OCI-LY3 (cell line): ENCODE results near the gene XAB2.

Experiments
- H2AFZ ChIP-seq: fragments of 200-600, 300-600 bp; shearing (Covaris generic); 2 replicates; pipeline ENCODE4 v1.6.0; 2014; ENCODE audit warnings: antibody characterized with exemption, low read depth, low read length
- H3K27ac ChIP-seq: fragments of 200-600, 300-600 bp; sonication (generic); 2 replicates; pipeline ENCODE4 v1.5.1; 2014; ENCODE audit warnings: mild to moderate bottlenecking, low read length, moderate library complexity, mixed read lengths
- H3K27me3 ChIP-seq: fragments of 200-600, 300-600 bp; sonication (generic); 2 replicates; pipeline ENCODE4 v1.6.1; 2014; ENCODE audit warnings: low read depth, low read length, mixed read lengths
- H3K36me3 ChIP-seq: fragments of 200-600, 300-600 bp; sonication (generic); replicated peaks from 2 replicates; pipeline ENCODE3; 2014; ENCODE audit warnings: low read depth, low read length, mixed read lengths
- H3K4me1 ChIP-seq: fragments of 300-600, 200-600 bp; sonication (generic); 2 replicates; pipeline ENCODE4 v1.6.1; 2014; ENCODE audit warnings: low read length, mixed read lengths
- H3K4me2 ChIP-seq: fragments of 200-600, 300-600 bp; sonication (generic); 2 replicates; pipeline ENCODE4 v1.6.1; 2014; ENCODE audit warnings: low read length, mixed read lengths
- H3K4me3 ChIP-seq: fragments of 300-600, 200-600 bp; sonication (generic); 2 replicates; pipeline ENCODE4 v1.5.1; 2014; ENCODE audit warnings: antibody characterized with exemption, mild to moderate bottlenecking, low read length, moderate library complexity
- H3K79me2 ChIP-seq: fragments of 300-600, 200-600 bp; shearing (Covaris generic); 2 replicates; pipeline ENCODE4 v1.6.1; 2014; ENCODE audit warnings: mild to moderate bottlenecking, low read length, mixed read lengths
- H3K9ac ChIP-seq: fragments of 300-600, 200-600 bp; shearing (Covaris generic); 2 replicates; pipeline ENCODE4 v1.6.0; 2014; ENCODE audit warnings: mild to moderate bottlenecking, low read length, moderate library complexity
- H3K9me3 ChIP-seq: fragments of 200-600, 300-600 bp; shearing (Covaris generic); 2 replicates; pipeline ENCODE4 v1.6.1; 2014; ENCODE audit warnings: low read length, mixed read lengths; ENCODE audit not compliant: insufficient read depth
- H4K20me1 ChIP-seq: fragments of 200-600, 300-600 bp; sonication (generic); 2 replicates; pipeline ENCODE4 v1.6.1; 2016; ENCODE audit warnings: low read length, mixed read lengths; ENCODE audit not compliant: insufficient read depth
- EZH2phosphoT487 ChIP-seq: fragments of 200-600 bp; shearing (Covaris generic); IDR thresholded peaks from 2 replicates; pipeline ENCODE4 v1.6.1; 2018; ENCODE audit warnings: antibody characterized with exemption, mixed run types, low read depth
- TF ChIP-seq, protein P1 (sequence below): fragments of 200-600, 300-600 bp; sonication (generic); IDR thresholded peaks from 2 replicates; pipeline ENCODE4 v1.5.1; 2014; ENCODE audit warnings: antibody characterized with exemption, low read length, low read depth

Gene XAB2

DNA sequence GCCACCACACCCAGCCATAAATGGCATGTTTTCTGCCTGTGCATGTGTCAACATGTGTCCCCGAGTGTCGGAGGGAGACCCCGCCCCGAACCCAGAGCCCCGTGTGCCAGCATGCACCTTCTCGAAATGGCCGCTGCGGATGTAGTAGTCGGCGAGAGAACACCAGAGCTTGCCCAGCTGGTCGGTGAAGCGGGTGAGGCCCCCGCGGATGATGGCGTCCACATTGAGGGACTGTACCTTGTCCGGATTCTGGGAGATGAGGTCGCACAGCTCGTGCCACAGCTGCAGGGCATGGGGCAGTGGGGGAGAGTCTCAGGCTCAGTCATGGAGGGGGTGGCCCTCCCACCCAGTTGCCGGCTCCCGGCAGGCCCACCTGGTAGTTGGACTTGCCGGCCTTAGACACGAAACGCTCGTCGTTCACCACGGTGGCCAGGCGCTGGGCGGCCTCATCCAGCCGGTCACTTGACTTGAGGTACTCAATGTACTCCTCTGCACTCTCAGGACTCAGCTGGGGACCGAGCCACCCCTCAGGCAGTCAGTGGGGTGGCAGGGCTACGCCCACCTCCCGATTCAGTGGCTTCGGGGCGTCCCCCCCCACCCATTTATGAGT is 3.5 kb downstream of the XAB2 start:
- peaks cover 15% of the 10 kb centered on the region for H3K4me1 ChIP-seq
- no peaks in the 10 kb centered on the region for H3K27me3 ChIP-seq
- peaks cover 35% of the 10 kb centered on the region for H3K36me3 ChIP-seq
- no peak overlapping the region for H3K9ac ChIP-seq
- H3K27ac ChIP-seq = no peak overlapping the region
- no peak for TF ChIP-seq EZH2phosphoT487
- TF ChIP-seq, protein P1, sequence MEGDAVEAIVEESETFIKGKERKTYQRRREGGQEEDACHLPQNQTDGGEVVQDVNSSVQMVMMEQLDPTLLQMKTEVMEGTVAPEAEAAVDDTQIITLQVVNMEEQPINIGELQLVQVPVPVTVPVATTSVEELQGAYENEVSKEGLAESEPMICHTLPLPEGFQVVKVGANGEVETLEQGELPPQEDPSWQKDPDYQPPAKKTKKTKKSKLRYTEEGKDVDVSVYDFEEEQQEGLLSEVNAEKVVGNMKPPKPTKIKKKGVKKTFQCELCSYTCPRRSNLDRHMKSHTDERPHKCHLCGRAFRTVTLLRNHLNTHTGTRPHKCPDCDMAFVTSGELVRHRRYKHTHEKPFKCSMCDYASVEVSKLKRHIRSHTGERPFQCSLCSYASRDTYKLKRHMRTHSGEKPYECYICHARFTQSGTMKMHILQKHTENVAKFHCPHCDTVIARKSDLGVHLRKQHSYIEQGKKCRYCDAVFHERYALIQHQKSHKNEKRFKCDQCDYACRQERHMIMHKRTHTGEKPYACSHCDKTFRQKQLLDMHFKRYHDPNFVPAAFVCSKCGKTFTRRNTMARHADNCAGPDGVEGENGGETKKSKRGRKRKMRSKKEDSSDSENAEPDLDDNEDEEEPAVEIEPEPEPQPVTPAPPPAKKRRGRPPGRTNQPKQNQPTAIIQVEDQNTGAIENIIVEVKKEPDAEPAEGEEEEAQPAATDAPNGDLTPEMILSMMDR = no peak
- H3K4me3 ChIP-seq = no peak overlapping the region
- H3K79me2 ChIP-seq = peaks cover 51% of the 10 kb centered on the region
- no peak overlapping the region for H3K4me2 ChIP-seq
- H2AFZ ChIP-seq = no peak overlapping the region
- no peaks in the 10 kb centered on the region for H3K9me3 ChIP-seq
- H4K20me1 ChIP-seq = 0 out of 2 replicates have a peak, but pooled peaks cover 9% of the 10 kb centered on the region

DNA sequence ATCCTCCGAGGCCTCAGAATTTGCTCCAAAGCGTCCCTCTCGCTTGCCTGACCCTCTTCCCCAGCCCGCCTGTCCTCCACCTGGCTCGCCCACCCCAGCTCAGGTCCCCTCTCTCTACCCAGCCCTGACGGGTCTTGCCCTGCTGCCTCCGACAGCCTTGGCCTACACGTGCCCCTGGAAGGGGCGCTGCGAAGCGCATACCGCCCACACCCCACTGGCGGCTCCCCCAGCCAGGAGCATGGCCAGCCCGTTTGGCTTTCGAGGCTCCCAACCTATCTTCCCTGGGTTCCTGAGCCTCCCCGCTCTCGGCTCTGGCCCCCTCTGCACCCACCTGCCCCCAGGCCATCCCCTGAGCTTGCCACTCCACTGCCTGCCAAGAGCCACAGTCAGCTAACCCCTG is 4.5 kb downstream of the XAB2 start:
- Histone ChIP-seq H3K9ac (no peak overlapping the region), H4K20me1 (0 out of 2 replicates have a peak, but pooled peaks cover 9% of the 10 kb centered on the region), H2AFZ (no peak overlapping the region), H3K4me3 (no peak overlapping the region), H3K79me2 (peaks cover 41% of the 10 kb centered on the region), H3K27ac (no peak overlapping the region), H3K9me3 (no peaks in the 10 kb centered on the region), H3K4me2 (no peak overlapping the region), H3K4me1 (peaks cover 9% of the 10 kb centered on the region), H3K36me3 (peaks cover 39% of the 10 kb centered on the region), H3K27me3 (no peaks in the 10 kb centered on the region)
- TF ChIP-seq, protein P1 = no peak
- TF ChIP-seq EZH2phosphoT487 = no peak

DNA sequence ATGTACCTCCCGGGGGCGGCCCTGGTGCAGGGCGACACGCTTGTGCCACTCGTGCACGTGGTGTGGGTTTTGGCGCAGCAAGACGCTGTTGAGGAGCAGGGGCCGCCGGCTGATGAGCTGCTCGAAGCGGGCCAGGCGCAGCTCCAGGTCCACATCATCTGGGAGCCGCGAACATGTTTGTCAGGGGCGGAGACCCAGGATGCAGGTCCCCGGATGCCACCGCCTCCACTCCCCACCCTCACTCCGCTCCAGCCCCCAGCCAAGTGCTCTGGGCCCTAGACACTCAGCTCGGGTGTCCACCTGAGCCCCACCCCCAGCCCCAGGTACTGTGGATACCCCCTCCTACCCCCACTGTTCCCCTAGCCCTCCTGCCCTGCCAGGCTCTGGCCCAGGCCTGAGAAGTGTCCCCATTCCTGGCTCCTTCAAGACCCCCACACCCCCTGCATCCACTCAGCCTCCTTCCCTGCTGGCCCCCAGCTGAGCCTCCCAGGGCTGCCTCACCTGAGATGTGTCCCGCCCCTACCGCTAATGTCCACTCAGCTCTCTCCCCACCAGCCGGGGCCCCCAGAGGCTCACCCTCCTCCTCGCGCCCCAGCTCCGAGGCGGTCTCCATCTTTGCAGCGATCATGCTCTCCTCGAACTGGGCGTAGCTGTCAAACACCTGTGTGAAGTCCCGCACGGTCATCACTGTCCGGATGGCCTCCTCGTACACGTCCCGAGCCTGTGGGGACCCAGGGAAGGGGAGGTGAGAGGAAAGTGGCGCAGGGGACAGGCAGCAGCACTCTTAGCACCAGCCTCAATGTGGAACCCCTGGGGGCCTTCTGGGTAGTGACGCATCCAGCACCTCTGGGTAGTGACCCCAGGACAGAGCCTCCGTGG is 5.4 kb downstream of the XAB2 start:
- Histone ChIP-seq H3K36me3 (peaks cover 40% of the 10 kb centered on the region), H3K27me3 (no peaks in the 10 kb centered on the region), H3K79me2 (peaks cover 34% of the 10 kb centered on the region), H2AFZ (no peak overlapping the region), H3K4me2 (no peak overlapping the region), H3K27ac (no peak overlapping the region), H3K4me1 (peaks cover 9% of the 10 kb centered on the region), H3K4me3 (no peak overlapping the region), H3K9me3 (no peaks in the 10 kb centered on the region), H3K9ac (no peak overlapping the region), H4K20me1 (0 out of 2 replicates have a peak, but pooled peaks cover 9% of the 10 kb centered on the region)
- TF ChIP-seq, protein P1 = no peak

DNA sequence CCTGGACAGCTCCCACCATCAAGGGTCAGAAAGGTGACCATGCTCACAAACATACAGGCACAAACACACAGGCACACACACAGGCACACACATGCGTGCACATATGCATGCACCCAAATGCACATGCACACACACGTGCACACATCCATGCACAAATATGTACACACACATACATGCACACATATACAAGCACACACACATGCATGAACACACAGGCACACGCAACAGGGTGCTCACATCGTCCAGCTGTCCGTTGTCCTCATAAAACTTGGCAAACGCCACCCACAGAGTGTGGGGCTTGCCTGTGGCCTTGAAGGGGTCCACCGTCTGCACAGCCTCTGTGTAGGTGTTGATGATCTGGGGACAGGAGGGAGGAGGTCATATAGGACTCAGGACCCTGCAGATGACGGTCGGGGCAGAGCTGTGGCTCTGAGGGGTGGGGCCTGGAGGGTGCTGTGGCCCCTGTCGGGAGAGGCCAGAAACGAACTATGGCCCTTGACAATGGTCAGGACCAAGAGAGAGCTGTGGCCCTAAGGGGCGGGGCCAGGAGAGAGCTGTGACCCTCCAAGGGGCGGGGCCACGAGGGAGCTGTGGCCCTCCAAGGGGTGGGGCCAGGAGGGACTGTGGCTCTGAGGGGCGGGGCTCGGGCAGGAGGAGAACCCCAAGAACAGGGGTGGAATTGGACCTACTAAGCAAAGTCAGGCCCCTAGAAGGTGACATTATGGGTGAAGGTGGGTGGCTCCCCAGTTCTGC is 6.2 kb downstream of the XAB2 start:
- H3K9me3 ChIP-seq = no peaks in the 10 kb centered on the region
- H2AFZ ChIP-seq = no peak overlapping the region
- no peaks in the 10 kb centered on the region for H3K27me3 ChIP-seq
- H3K9ac ChIP-seq = no peak overlapping the region
- H3K36me3 ChIP-seq = peaks cover 43% of the 10 kb centered on the region
- H3K27ac ChIP-seq = no peak overlapping the region
- TF ChIP-seq, protein P1 = no peak
- TF ChIP-seq EZH2phosphoT487 = no peak
- peaks cover 3% of the 10 kb centered on the region for H3K4me1 ChIP-seq
- H4K20me1 ChIP-seq = 0 out of 2 replicates have a peak, but pooled peaks cover 5% of the 10 kb centered on the region
- H3K4me3 ChIP-seq = no peak overlapping the region
- H3K79me2 ChIP-seq = peaks cover 25% of the 10 kb centered on the region
- H3K4me2 ChIP-seq = no peak overlapping the region
